HG02970 (cell line): ENCODE data around the gene C9orf78.

ENCODE experiments used
- ATAC-seq: cut with Tn5 transposase; IDR thresholded peaks from one replicate; pipeline ENCODE4 v1.9.1; 2021; ENCODE audit warnings: mild to moderate bottlenecking, moderate library complexity, moderate number of reproducible peaks; ENCODE audit not compliant: unreplicated experiment, low FRiP score

The C9orf78 gene

GRCh38 chr9:129848712-129849441 lies 13.8 kb upstream of the C9orf78 start:
- no peak for ATAC-seq

- no peak for ATAC-seq
Measured at GRCh38 chr9:129845373-129845772, 10.3 kb upstream of the C9orf78 start.

DNA sequence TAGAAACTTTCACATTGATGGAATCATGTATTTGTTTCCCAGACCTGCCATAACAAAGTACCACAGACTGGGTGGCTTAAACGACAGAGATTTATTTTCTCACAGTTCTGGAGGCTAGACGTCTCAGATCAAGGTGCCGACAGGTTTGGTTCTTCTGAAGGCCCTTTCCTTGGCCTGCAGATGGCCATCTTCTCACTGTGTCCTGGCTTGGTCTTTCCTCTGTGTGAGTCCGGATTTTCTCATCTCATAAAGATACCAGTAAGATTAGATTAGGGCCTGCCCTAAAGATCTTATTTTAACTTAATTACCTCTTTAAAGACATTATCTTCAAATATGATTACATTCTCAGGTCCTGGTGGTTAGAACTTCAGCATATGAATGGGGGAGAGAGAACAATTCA lies 6.0 kb upstream of the C9orf78 start:
- ATAC-seq, result no peak

DNA sequence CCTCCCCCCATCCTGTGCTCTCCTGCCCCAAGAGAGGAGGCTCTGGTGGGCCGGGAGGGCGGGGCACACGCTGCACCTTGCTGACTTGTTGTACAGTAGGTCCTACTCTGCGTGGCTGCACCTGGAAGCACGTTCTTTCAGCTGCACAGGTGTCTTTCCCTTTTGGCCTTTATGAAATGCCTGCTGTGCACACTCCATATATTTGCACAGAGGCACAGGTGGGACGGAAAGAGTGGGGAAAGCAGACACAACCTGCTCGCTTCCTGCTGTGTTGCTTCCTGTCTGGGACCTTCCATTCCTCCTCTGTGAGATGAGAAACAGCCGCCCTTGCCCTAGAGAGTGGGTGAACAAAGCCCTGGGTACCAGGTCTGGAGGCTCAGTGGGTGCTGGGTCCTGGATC lies 5.0 kb upstream of the C9orf78 start:
- ATAC-seq, result no peak

GRCh38 chr9:129839324-129840023 lies 4.4 kb upstream of the C9orf78 start:
- ATAC-seq, result no peak

- no peak for ATAC-seq
Measured at GRCh38 chr9:129838707-129839259, 3.7 kb upstream of the C9orf78 start.

DNA sequence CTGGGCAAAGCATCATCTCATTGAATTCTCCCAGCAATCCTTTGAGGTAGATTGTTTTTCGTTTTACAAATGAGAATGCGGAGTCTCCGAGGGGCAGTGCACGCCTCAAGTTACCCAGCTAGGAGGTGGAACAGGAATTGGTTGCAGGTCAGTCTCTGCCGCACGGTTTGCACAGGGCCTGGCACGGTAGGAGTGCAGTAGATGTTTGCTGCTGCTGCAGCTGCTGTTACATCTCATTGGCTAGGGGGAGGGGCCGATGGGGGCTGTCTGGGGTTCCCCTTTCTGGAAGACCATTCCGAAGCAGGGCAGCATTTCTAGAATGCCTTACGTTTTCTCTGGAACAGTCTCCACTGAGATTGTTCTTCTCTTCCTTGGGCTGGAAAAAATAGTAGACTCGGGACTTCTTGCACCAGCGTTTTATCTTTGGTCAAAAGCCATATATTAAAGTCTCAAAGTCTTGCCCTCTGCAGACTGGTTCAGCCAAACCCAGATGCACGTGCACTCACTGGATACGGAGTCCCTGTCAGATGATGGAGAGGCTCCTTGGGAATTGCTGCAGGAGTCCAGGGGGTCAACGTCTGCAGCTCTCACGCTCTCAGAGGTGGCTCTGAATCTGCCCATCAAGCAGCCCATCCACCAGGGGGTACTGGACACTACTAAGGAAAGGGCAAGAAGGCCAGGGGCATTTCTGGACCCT lies 1.4 kb upstream of the C9orf78 start:
- no peak for ATAC-seq

- ATAC-seq, result no peak
Measured at GRCh38 chr9:129835860-129836223, 767 bp upstream of the C9orf78 start.

GRCh38 chr9:129834489-129835127 lies 467 bp downstream of the C9orf78 start:
- ATAC-seq, result peak; percentile 23

DNA sequence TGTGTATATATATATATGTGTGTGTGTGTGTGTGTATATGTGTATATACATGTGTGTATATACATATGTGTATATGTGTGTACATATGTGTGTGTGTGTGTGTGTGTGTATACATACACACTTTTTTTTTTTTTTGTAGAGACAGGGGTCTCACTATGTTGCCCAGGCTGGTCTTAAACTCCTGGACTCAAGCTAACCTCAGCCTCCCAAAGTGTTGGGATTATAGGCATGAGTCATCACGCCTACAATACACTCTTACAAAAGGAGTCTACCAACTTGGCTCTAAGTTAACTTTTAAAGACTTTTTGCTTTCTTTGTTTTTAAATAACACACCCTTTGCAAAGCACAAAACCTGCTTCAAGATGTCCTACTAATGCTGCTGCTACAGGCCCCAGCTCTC lies 2.1 kb downstream of the C9orf78 start:
- ATAC-seq, result no peak

GRCh38 chr9:129828969-129829368 lies 6.1 kb downstream of the C9orf78 start:
- ATAC-seq, result no peak

- no peak for ATAC-seq
Measured at GRCh38 chr9:129828051-129828450, 7.0 kb downstream of the C9orf78 start.

GRCh38 chr9:129826759-129827158 lies 8.3 kb downstream of the C9orf78 start:
- ATAC-seq, result no peak

GRCh38 chr9:129826344-129826743 lies 8.7 kb downstream of the C9orf78 start:
- ATAC-seq, result no peak

GRCh38 chr9:129823935-129824601 lies 11.0 kb downstream of the C9orf78 start, which contains the start of gene TOR1A:
TOR1A (minus strand) TSS chr9:129824136; CDS start chr9:129824085, 51 bp downstream.
- peak; percentile 68 for ATAC-seq

- ATAC-seq, result no peak
Measured at GRCh38 chr9:129823542-129823934, 11.5 kb downstream of the C9orf78 start.

DNA sequence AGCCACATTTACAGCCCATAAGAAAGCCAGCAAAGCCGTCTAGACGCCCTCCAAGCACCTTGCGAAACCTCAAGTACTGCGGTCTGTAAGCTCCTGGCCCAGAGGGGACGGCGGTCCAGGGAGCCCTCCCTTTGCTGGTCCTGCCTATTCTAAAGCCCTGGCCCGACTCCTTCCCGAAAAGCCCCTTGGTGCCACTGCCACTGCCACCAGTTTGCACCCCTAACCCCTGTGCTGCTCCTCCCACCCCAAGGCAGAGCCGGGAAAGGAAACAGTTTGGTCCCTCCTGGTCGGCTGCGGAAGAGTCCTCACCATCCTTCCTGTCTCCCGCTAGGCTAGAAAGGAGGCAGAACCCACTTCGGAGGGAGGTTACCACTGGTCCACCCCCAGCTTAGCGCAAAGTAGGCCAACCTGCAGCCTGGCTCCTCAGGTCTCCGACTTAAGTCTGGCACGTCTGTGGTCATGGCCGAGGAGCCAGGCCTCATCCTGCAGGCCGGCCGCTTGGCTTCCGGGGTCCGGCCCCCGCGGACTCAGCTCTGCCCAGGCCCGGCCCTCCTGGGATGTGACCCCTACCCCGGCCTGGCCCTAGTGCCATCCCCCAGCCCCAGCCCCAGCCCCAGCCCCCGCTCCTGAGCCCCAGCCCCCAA lies 12.1 kb downstream of the C9orf78 start:
- no peak for ATAC-seq

DNA sequence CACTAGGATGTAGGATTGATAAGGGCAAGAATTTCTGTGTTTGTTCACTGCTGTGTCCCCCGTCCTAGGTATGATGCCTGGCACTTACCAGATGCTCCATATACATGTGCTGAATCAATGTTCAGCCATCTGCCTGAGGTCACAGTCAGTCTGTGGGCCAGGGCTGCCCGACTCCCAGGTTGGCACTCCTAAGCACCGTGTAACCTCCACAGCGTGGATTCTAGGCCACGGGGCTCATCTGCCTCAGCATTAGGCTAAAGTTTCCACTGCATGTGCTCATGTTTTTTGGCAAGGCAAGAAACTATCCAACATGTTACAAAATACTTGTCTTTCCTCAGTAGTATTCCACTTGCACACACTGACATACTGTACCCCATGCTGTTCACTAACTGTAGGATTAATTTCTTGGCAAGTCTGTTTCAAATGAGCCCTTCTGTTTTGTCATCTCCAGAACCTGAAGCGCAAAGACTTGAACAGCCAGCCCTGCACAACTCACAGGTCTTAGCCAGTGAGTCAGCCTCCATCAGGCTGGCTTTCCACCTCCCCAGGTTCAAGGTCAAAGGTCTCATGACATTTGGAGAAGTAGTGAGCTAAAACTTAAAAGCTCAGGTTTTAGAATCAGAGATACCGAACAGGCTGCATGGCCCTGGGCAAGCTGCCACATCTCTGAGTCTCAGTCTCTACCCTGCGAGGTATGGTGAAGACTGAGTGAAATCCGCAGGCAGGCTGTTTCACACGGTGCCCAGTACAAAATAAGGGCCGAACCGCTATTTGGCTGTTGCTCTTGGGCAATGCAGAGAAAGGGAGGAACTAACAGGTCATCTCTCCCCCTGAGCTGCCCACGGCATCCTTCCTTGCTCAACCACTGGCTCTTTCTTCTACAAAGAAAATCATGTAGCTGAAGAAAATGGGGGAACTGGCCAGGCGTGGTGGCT lies 18.3 kb downstream of the C9orf78 start:
- ATAC-seq, result no peak

GRCh38 chr9:129815278-129815677 lies 19.8 kb downstream of the C9orf78 start:
- ATAC-seq, result no peak
